ENCODE results near the gene CPXM1. TPM values are rescaled to one million over a fixed set of nuclear protein-coding genes. Genes with fewer than 3 reads are reported as not detected.

The CPXM1 gene
- total and polyA plus RNA-seq, 2 experiments from 2014 or later: 98.5 to 129 TPM

- peaks cover 18% of the 10 kb centered on the region for H3K27me3 ChIP-seq
- no peaks in the 10 kb centered on the region for H3K9me3 ChIP-seq (ENCODE audit: low read depth)
- H3K27ac ChIP-seq: no peak overlapping the region
- H3K4me1 ChIP-seq (ENCODE audit: low read depth): peaks cover 3% of the 10 kb centered on the region
- peaks cover 6% of the 10 kb centered on the region for H3K36me3 ChIP-seq
- TF ChIP-seq CTCF (IDR thresholded peaks at IDR 0.05; ENCODE audit: low read depth, low read length): no peak
- no peak for DNase-seq (ENCODE audit: low read depth in 1 of 2, low spot score in 1 of 2)
- no peak overlapping the region for H3K4me3 ChIP-seq
These were observed 3.1 kb downstream of the CPXM1 start for GRCh38 chr20:2797136-2797983.

DNA sequence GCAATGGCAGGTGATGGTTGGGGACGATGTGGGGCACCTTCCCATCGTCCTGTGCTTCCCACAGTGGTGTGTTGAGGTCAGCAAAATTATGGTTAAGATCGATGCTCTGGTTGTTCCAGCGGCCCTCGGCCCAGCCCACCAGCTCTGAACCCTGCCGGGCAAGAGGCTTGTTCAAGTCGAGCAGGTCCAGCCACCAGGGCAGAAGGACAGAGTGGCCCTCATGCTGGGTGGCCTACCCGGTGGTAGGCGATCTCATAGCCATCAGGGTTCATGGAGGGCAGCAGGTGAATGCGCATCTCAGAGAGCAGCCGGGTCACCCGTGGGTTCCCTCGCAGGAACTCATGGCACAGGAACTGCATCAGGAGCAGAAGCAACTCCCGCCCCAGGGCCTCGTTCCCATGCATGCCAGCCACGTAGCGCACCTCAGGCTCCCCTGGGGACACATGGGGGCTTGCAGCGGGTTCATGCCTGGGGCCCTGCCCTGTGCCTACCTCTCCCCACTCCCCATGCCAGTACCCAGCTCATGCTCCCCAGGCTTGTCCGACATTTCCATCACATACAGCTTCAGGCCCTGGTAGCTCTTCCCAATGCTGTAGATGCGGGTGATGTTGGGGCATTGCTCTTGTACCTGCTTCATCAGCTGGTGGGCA is 4.3 kb downstream of the CPXM1 start:
- peaks cover 6% of the 10 kb centered on the region for H3K36me3 ChIP-seq
- no peak for TF ChIP-seq CTCF (IDR thresholded peaks at IDR 0.05; ENCODE audit: low read depth, low read length)
- H3K4me3 ChIP-seq: no peak overlapping the region
- no peaks in the 10 kb centered on the region for H3K9me3 ChIP-seq (ENCODE audit: low read depth)
- H3K27me3 ChIP-seq: peaks cover 6% of the 10 kb centered on the region
- H3K27ac ChIP-seq: no peak overlapping the region
- peaks cover 3% of the 10 kb centered on the region for H3K4me1 ChIP-seq (ENCODE audit: low read depth)
- no peak for DNase-seq (ENCODE audit: low read depth in 1 of 2, low spot score in 1 of 2)

- Histone ChIP-seq H3K27ac (no peak overlapping the region), H3K4me1 (ENCODE audit: low read depth) (peaks cover 3% of the 10 kb centered on the region), H3K36me3 (peaks cover 6% of the 10 kb centered on the region), H3K4me3 (no peak overlapping the region), H3K27me3 (no peaks in the 10 kb centered on the region), H3K9me3 (ENCODE audit: low read depth) (no peaks in the 10 kb centered on the region)
- no peak for DNase-seq (ENCODE audit: low read depth in 1 of 2, low spot score in 1 of 2)
- no peak for TF ChIP-seq CTCF (IDR thresholded peaks at IDR 0.05; ENCODE audit: low read depth, low read length)
These were observed 5.0 kb downstream of the CPXM1 start for GRCh38 chr20:2795451-2795850.

- Histone ChIP-seq H3K27me3 (no peaks in the 10 kb centered on the region), H3K36me3 (peaks cover 6% of the 10 kb centered on the region), H3K4me1 (ENCODE audit: low read depth) (peaks cover 3% of the 10 kb centered on the region), H3K4me3 (no peak overlapping the region), H3K9me3 (ENCODE audit: low read depth) (no peaks in the 10 kb centered on the region), H3K27ac (no peak overlapping the region)
- DNase-seq (ENCODE audit: low read depth in 1 of 2, low spot score in 1 of 2): no peak
- no peak for TF ChIP-seq CTCF (IDR thresholded peaks at IDR 0.05; ENCODE audit: low read depth, low read length)
These were observed 5.5 kb downstream of the CPXM1 start for GRCh38 chr20:2794866-2795447.

- H3K27ac ChIP-seq: no peak overlapping the region
- peaks cover 6% of the 10 kb centered on the region for H3K36me3 ChIP-seq
- no peak overlapping the region for H3K4me3 ChIP-seq
- H3K27me3 ChIP-seq: no peaks in the 10 kb centered on the region
- no peak for DNase-seq (ENCODE audit: low read depth in 1 of 2, low spot score in 1 of 2)
- no peaks in the 10 kb centered on the region for H3K4me1 ChIP-seq (ENCODE audit: low read depth)
- TF ChIP-seq CTCF (IDR thresholded peaks at IDR 0.05; ENCODE audit: low read depth, low read length): no peak
- no peaks in the 10 kb centered on the region for H3K9me3 ChIP-seq (ENCODE audit: low read depth)
These were observed 6.2 kb downstream of the CPXM1 start for GRCh38 chr20:2794202-2794748.
